OCI-LY3 (cell line): ENCODE data around the gene DENND11.

ENCODE experiments used
- CTCF ChIP-seq: fragments of 200-600, 300-600 bp; sonication (generic); IDR thresholded peaks from 2 replicates; pipeline ENCODE4 v1.5.1; 2014; ENCODE audit warnings: antibody characterized with exemption, low read length, low read depth
- EZH2phosphoT487 ChIP-seq: fragments of 200-600 bp; shearing (Covaris generic); IDR thresholded peaks from 2 replicates; pipeline ENCODE4 v1.6.1; 2018; ENCODE audit warnings: antibody characterized with exemption, mixed run types, low read depth

GRCh38 chr7:141654551-141654950 is 47.4 kb downstream of the DENND11 start:
- TF ChIP-seq CTCF = peak; percentile 77
- TF ChIP-seq EZH2phosphoT487 = no peak
